SK-N-MC (cell line): Measurements from ENCODE around the gene KRT86.

Experiments
- EZH2 ChIP-seq: fragments of 200-600 bp; sonication (generic); IDR thresholded peaks from one replicate; pipeline ENCODE4 v1.6.1; 2017; ENCODE audit warnings: antibody characterized with exemption
- FOXP2 ChIP-seq: optimal IDR thresholded peaks from 2 replicates; pipeline ENCODE3; 2011; ENCODE audit warnings: mild to moderate bottlenecking, moderate library complexity; ENCODE audit not compliant: insufficient read depth; ENCODE audit errors: extremely low read length, control extremely low read depth
- POLR2AphosphoS5 ChIP-seq: IDR thresholded peaks from 2 replicates; pipeline ENCODE4 v1.6.1; 2012; ENCODE audit warnings: mild to moderate bottlenecking, low read depth, low read length, borderline replicate concordance

DNA sequence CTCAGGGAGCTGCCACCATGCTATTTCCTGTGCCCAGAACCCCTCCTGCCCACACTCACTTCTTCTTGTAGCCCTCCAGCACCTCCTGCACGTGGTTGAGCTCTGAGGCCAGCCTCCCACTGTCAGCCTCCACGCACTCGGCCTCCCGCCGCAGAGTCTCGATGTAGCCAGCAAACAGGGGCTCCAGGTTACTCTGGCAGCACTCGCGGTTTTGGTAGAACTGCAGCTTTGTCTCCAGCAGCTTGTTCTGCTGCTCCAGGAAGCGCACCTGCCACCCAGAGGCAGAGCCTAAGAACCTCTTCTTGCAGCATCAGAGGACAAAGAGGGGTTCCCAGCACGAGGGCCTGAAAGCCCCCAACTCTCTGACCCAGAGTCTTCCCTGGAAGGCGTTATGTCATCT is 44.7 kb downstream of the KRT86 start:
- TF ChIP-seq EZH2 (no peak), POLR2AphosphoS5 (no peak), FOXP2 (no peak)
